WTC11 (cell line): ENCODE data around the gene NAP1L5. TPM values are rescaled to one million over a fixed set of nuclear protein-coding genes. Genes with fewer than 3 reads are reported as not detected.
A peak's percentile ranks its signal among the peaks of the same experiment; 100 is the strongest.

Experiments
- ATAC-seq: fragments of 200-7000 bp; cut with Tn5 transposase; 2 replicates; pipeline ENCODE4 v1.10.0; 2021; ENCODE audit warnings: mild to moderate bottlenecking, moderate library complexity
- CTCF ChIA-PET: fragments of 300-600 bp; sonication (Branson Sonifier 250); formaldehyde crosslinking; loops from one replicate; lab custom pipeline; 2021; ENCODE audit warnings: antibody characterized with exemption; lab: Charles Lee
- POLR2A ChIA-PET: fragments of 350-600 bp; sonication (Branson Sonifier 250); formaldehyde crosslinking; loops from one replicate; lab custom pipeline; 2021; ENCODE audit warnings: antibody characterized with exemption; lab: Charles Lee
- DNase-seq: peaks from one replicate; pipeline ENCODE4 v3.0.0; 2021; ENCODE audit warnings: low spot score
- H3K27ac Mint-ChIP-seq: 2 replicates; pipeline ENCODE4 v1.8.0; 2021; ENCODE audit warnings: mixed read lengths
- H3K27me3 Mint-ChIP-seq: 2 replicates; pipeline ENCODE4 v1.8.0; 2021; ENCODE audit warnings: low read depth, mild to moderate bottlenecking, moderate library complexity, mixed read lengths
- H3K36me3 Mint-ChIP-seq: 2 replicates; pipeline ENCODE4 v1.8.0; 2021; ENCODE audit warnings: mixed read lengths
- H3K4me1 Mint-ChIP-seq: 2 replicates; pipeline ENCODE4 v1.8.0; 2022; ENCODE audit warnings: mixed read lengths
- H3K4me3 Mint-ChIP-seq: 2 replicates; pipeline ENCODE4 v1.8.0; 2021; ENCODE audit warnings: mild to moderate bottlenecking, moderate library complexity, mixed read lengths
- H3K9me3 Mint-ChIP-seq: 2 replicates; pipeline ENCODE4 v1.8.0; 2021; ENCODE audit warnings: mixed read lengths
- ARID4B ChIP-seq: sonication (generic); formaldehyde crosslinking; IDR thresholded peaks from 2 replicates; pipeline ENCODE4 v1.8.0; 2023; ENCODE audit warnings: missing genetic modification reagents, mild to moderate bottlenecking, borderline replicate concordance
- ATF1 ChIP-seq: sonication (generic); formaldehyde crosslinking; IDR thresholded peaks from 2 replicates; pipeline ENCODE4 v1.8.1; 2023; ENCODE audit warnings: mild to moderate bottlenecking, moderate library complexity, missing genetic modification reagents
- ATF2 ChIP-seq: sonication (generic); formaldehyde crosslinking; IDR thresholded peaks from 2 replicates; pipeline ENCODE4 v1.8.1; 2022; ENCODE audit warnings: low read depth, missing genetic modification reagents, borderline replicate concordance
- CBFB ChIP-seq: sonication (generic); formaldehyde crosslinking; IDR thresholded peaks from 2 replicates; pipeline ENCODE4 v1.8.1; 2022; ENCODE audit warnings: mild to moderate bottlenecking, low read depth, missing genetic modification reagents
- FOXP4 ChIP-seq: sonication (generic); formaldehyde crosslinking; IDR thresholded peaks from 2 replicates; pipeline ENCODE4 v1.8.0; 2022; ENCODE audit warnings: mild to moderate bottlenecking, missing genetic modification reagents
- KAT7 ChIP-seq: sonication (generic); formaldehyde crosslinking; IDR thresholded peaks from 2 replicates; pipeline ENCODE4 v1.8.1; 2023; ENCODE audit warnings: missing genetic modification reagents, mild to moderate bottlenecking, borderline replicate concordance
- NFATC4 ChIP-seq: fragments of 250-450 bp; sonication (Bioruptor Pico); IDR thresholded peaks from 2 replicates; pipeline ENCODE4 v1.9.0; 2021; ENCODE audit warnings: mild to moderate bottlenecking
- NR2C2 ChIP-seq: sonication (generic); formaldehyde crosslinking; IDR thresholded peaks from 2 replicates; pipeline ENCODE4 v1.8.0; 2022; ENCODE audit warnings: mild to moderate bottlenecking, missing genetic modification reagents
- TEAD1 ChIP-seq: sonication (generic); formaldehyde crosslinking; IDR thresholded peaks from 2 replicates; pipeline ENCODE4 v1.8.0; 2022; ENCODE audit warnings: mild to moderate bottlenecking, missing genetic modification reagents
- USF1 ChIP-seq: sonication (generic); formaldehyde crosslinking; IDR thresholded peaks from 2 replicates; pipeline ENCODE4 v1.8.0; 2022; ENCODE audit warnings: mild to moderate bottlenecking, missing genetic modification reagents
- ZMAT4 ChIP-seq: fragments of 250-450 bp; sonication (Bioruptor Pico); IDR thresholded peaks from 2 replicates; pipeline ENCODE4 v1.9.0; 2021; ENCODE audit warnings: mild to moderate bottlenecking
- ZNF232 ChIP-seq: sonication (generic); formaldehyde crosslinking; IDR thresholded peaks from 2 replicates; pipeline ENCODE4 v1.8.0; 2022; ENCODE audit warnings: mild to moderate bottlenecking, missing genetic modification reagents
- ZNF281 ChIP-seq: sonication (generic); formaldehyde crosslinking; IDR thresholded peaks from 2 replicates; pipeline ENCODE4 v1.8.0; 2023; ENCODE audit warnings: mild to moderate bottlenecking, missing genetic modification reagents
- ZNF317 ChIP-seq: sonication (generic); formaldehyde crosslinking; IDR thresholded peaks from 2 replicates; pipeline ENCODE4 v1.8.1; 2023; ENCODE audit warnings: low read depth, mild to moderate bottlenecking, moderate library complexity, missing genetic modification reagents, borderline replicate concordance
- ZNF396 ChIP-seq: fragments of 250-450 bp; sonication (Bioruptor Pico); IDR thresholded peaks from 2 replicates; pipeline ENCODE4 v1.8.0; 2021; ENCODE audit warnings: mild to moderate bottlenecking, moderate library complexity, borderline replicate concordance
- ZNF671 ChIP-seq: fragments of 250-450 bp; sonication (Bioruptor Pico); IDR thresholded peaks from 2 replicates; pipeline ENCODE4 v1.8.0; 2021; ENCODE audit warnings: mild to moderate bottlenecking
- total RNA-seq: library from RNA; stranded (reverse); gene quantifications from 3 replicates; pipeline ENCODE4 v1.2.3, GENCODE V29; 2021

NAP1L5 gene
- total RNA-seq, 1 experiment from 2014 or later, result 3.3 TPM

GRCh38 chr4:88660446-88661294 is 37.0 kb downstream of the NAP1L5 start:
- H3K27me3 Mint-ChIP-seq, result no peaks in the 10 kb centered on the region
- no peak for DNase-seq
- POLR2A ChIA-PET, result no interaction called here
- H3K27ac Mint-ChIP-seq, result 0 out of 2 replicates have a peak overlapping the region, but pooled peaks have one; percentile 3
- TF ChIP-seq ZNF232 (CRISPR knock-in tag) (no peak), ARID4B (CRISPR knock-in tag) (no peak), ZNF396 (CRISPR knock-in tag) (no peak), ATF2 (CRISPR knock-in tag) (no peak), ZMAT4 (CRISPR knock-in tag) (no peak), NR2C2 (CRISPR knock-in tag) (no peak), USF1 (no peak), ZNF281 (CRISPR knock-in tag) (no peak), NFATC4 (CRISPR knock-in tag) (no peak), CBFB (CRISPR knock-in tag) (no peak), ZNF671 (no peak), TEAD1 (no peak), ZNF317 (no peak), FOXP4 (CRISPR knock-in tag) (no peak), KAT7 (CRISPR knock-in tag) (no peak), ATF1 (no peak)
- TF ChIP-seq, all 79 proteins: peak for 0
- peaks cover 3% of the 10 kb centered on the region; the same call in 1 of the 2 replicates for H3K36me3 Mint-ChIP-seq
- no peak for ATAC-seq
- H3K9me3 Mint-ChIP-seq, result peaks cover 6% of the 10 kb centered on the region
- H3K4me3 Mint-ChIP-seq, result no peak overlapping the region
- CTCF ChIA-PET, result interaction anchor here (0.6 to 2.9 kb wide), 4 partner anchors 14 to 134 kb away, joined by 3 to 16 read pairs (median 6); no protein-coding TSS in a partner anchor
- H3K4me1 Mint-ChIP-seq, result peaks cover 19% of the 10 kb centered on the region
